HepG2 (cell line): Measurements from ENCODE around the gene MKNK1. TPM values are rescaled to one million over a fixed set of nuclear protein-coding genes. Genes with fewer than 3 reads are reported as not detected.

Source experiments
- ATAC-seq: fragments of 200-7000 bp; cut with Tn5 transposase; 3 replicates; pipeline ENCODE4 v1.9.1; 2020; ENCODE audit warnings: mild to moderate bottlenecking, moderate library complexity
- BruUV-seq: library from RNA; stranded (reverse); fragments of 400-500 nt; replicated peaks from 2 replicates; lab custom pipeline; 2021; lab: Mats Ljungman, UMichigan
- CTCF ChIA-PET: fragments of 300-600 bp; formaldehyde crosslinking; extraction: SDS; loops from one replicate; lab custom pipeline; 2021; ENCODE audit warnings: low total read pairs, inconsistent platforms, low intra/inter-chr PET ratio; lab: Yijun Ruan, JAX
- POLR2A ChIA-PET: fragments of 350-600 bp; sonication (Branson Sonifier 250); formaldehyde crosslinking; loops from one replicate; lab custom pipeline; 2020; ENCODE audit warnings: antibody characterized with exemption, inconsistent platforms; lab: Yijun Ruan, JAX
- DNase-seq: peaks from one replicate; pipeline ENCODE4 v3.0.0-alpha.2; 2015; ENCODE audit warnings: low spot score
- FAIRE-seq: peaks from 3 replicates; lab custom pipeline; 2011; peaks lifted over from hg19 to GRCh38; lab: Jason Lieb, UNC
- H2AFZ ChIP-seq: one replicate; pipeline ENCODE4 v1.6.1; 2011; ENCODE audit warnings: low read length, inconsistent platforms
- H3K27ac ChIP-seq: fragments of 300-600 bp; 3 replicates; pipeline ENCODE4 v1.8.0; 2011; ENCODE audit warnings: mixed run types, mild to moderate bottlenecking, mixed read lengths, low read length, inconsistent platforms; ENCODE audit not compliant: insufficient read depth; ENCODE audit errors: extremely low read length
- H3K27me3 ChIP-seq, 2 experiments: fragments of 200-600 bp in 1 of 2; 2 replicates in 1 of 2; 3 replicates in 1 of 2; pipeline versions ENCODE4 v1.6.0 to v1.8.0; 2011; ENCODE audit warnings: low read length in 2 of 2, mild to moderate bottlenecking in 2 of 2, moderate library complexity in 2 of 2, inconsistent platforms in 1 of 2; ENCODE audit not compliant: insufficient read depth in 2 of 2, control insufficient read depth in 1 of 2
- H3K36me3 ChIP-seq, 2 experiments: fragments of 200-600 bp in 1 of 2; replicated peaks in 1 of 2; 2 replicates in 1 of 2; 3 replicates in 1 of 2; pipeline versions ENCODE4 v1.5.1 to v1.8.0; 2011; ENCODE audit warnings: low read length in 2 of 2, inconsistent platforms in 1 of 2; ENCODE audit not compliant: insufficient read depth in 2 of 2, control insufficient read depth in 1 of 2
- H3K4me1 ChIP-seq: 2 replicates; pipeline ENCODE4 v1.5.1; 2012; ENCODE audit warnings: low read length, inconsistent platforms; ENCODE audit not compliant: insufficient read depth
- H3K4me2 ChIP-seq: 2 replicates; pipeline ENCODE4 v1.6.0; 2011; ENCODE audit warnings: low read depth, low read length, inconsistent platforms
- H3K4me3 ChIP-seq, 3 experiments: fragments of 200-600 bp in 1 of 3; sonication (generic), shearing (Covaris generic) in 1 of 3; replicated peaks in 1 of 3; 2 replicates each; pipeline ENCODE4 v1.5.1; 2011 to 2016; ENCODE audit warnings: low read length in 3 of 3, inconsistent platforms in 2 of 3, low read depth in 2 of 3, mild to moderate bottlenecking in 2 of 3, control low read depth in 1 of 3, mixed read lengths in 1 of 3; ENCODE audit not compliant: insufficient read depth in 1 of 3
- H3K79me2 ChIP-seq: one replicate; pipeline ENCODE4 v1.6.1; 2011; ENCODE audit warnings: low read length, inconsistent platforms; ENCODE audit not compliant: insufficient read depth
- H3K9ac ChIP-seq: 2 replicates; pipeline ENCODE4 v1.6.0; 2011; ENCODE audit warnings: mild to moderate bottlenecking, low read depth, low read length, inconsistent platforms; ENCODE audit not compliant: insufficient read depth
- H3K9me3 ChIP-seq: 2 replicates; pipeline ENCODE4 v1.5.1; 2012; ENCODE audit warnings: mild to moderate bottlenecking, low read length
- H4K20me1 ChIP-seq: 2 replicates; pipeline ENCODE4 v1.6.0; 2011; ENCODE audit warnings: inconsistent platforms, mild to moderate bottlenecking, low read length, moderate library complexity; ENCODE audit not compliant: insufficient read depth
- BCL6 ChIP-seq: IDR thresholded peaks from 2 replicates; pipeline ENCODE4 v1.6.1; 2016; ENCODE audit warnings: missing genetic modification reagents, missing compliant biosample characterization
- CBFB ChIP-seq: sonication (generic); formaldehyde crosslinking; IDR thresholded peaks from 2 replicates; pipeline ENCODE4 v1.4.0; 2020; ENCODE audit warnings: missing genetic modification reagents
- CBX1 ChIP-seq: IDR thresholded peaks from one replicate; pipeline ENCODE4 v1.6.1; 2016; ENCODE audit warnings: antibody characterized with exemption, low read depth
- EEA1 ChIP-seq: sonication (generic); formaldehyde crosslinking; IDR thresholded peaks from 2 replicates; pipeline ENCODE4 v1.5.1; 2020; ENCODE audit warnings: mild to moderate bottlenecking, missing genetic modification reagents, borderline replicate concordance
- HDAC1 ChIP-seq: sonication (generic); formaldehyde crosslinking; IDR thresholded peaks from 2 replicates; pipeline ENCODE4 v1.5.1; 2020; ENCODE audit warnings: mild to moderate bottlenecking, missing genetic modification reagents
- RARA ChIP-seq: IDR thresholded peaks from 2 replicates; pipeline ENCODE4 v1.6.1; 2016; ENCODE audit warnings: missing genetic modification reagents, missing compliant biosample characterization
- SP1 ChIP-seq, 2 experiments: fragments of 450-650 bp in 1 of 2; sonication (generic) in 1 of 2; formaldehyde crosslinking in 1 of 2; IDR thresholded peaks; 2 replicates each; pipeline versions ENCODE4 v1.4.0 to v1.6.1; 2016 to 2020; ENCODE audit warnings: missing genetic modification reagents in 1 of 2
- THYN1 ChIP-seq: sonication (generic); formaldehyde crosslinking; IDR thresholded peaks from 2 replicates; pipeline ENCODE4 v1.8.1; 2023; ENCODE audit warnings: low read depth, mild to moderate bottlenecking, moderate library complexity, missing genetic modification reagents, borderline replicate concordance
- ZFP36L1 ChIP-seq: sonication (generic); formaldehyde crosslinking; IDR thresholded peaks from 2 replicates; pipeline ENCODE4 v1.8.0; 2022; ENCODE audit warnings: mild to moderate bottlenecking, missing genetic modification reagents, moderate library complexity
- ZFP90 ChIP-seq: sonication (generic); formaldehyde crosslinking; IDR thresholded peaks from 2 replicates; pipeline ENCODE4 v1.8.0; 2022; ENCODE audit warnings: missing genetic modification reagents, mild to moderate bottlenecking, inconsistent platforms, borderline replicate concordance
- ZIK1 ChIP-seq: sonication (generic); formaldehyde crosslinking; IDR thresholded peaks from 2 replicates; pipeline ENCODE4 v1.5.0; 2020; ENCODE audit warnings: mild to moderate bottlenecking, low read depth, missing genetic modification reagents, borderline replicate concordance
- ZNF788 ChIP-seq: sonication (generic); formaldehyde crosslinking; IDR thresholded peaks from 2 replicates; pipeline ENCODE4 v1.5.0; 2020; ENCODE audit warnings: mild to moderate bottlenecking, missing genetic modification reagents, borderline replicate concordance
- WGBS: methylation state at CpG from one replicate; pipeline ENCODE4 v1.1.6; 2017; ENCODE audit warnings: low lambda C conversion rate; 5-methylcytosine and 5-hydroxymethylcytosine counted together
- in situ Hi-C: cut with HindIII; loops from 2 replicates; pipeline ENCODE4 v1.10.0; 2017; ENCODE audit warnings: low pct_unique_long_range_greater_than_20kb; ENCODE audit not compliant: extremely low pct_ligation_motif_present
- intact Hi-C: fragments of 100-400 bp; cut with micrococcal nuclease; formaldehyde crosslinking; loops from one replicate; pipeline ENCODE4 v1.10.0; 2022; ENCODE audit not compliant: unreplicated experiment
- polyA plus RNA-seq, 8 experiments: library from polyadenylated mRNA; depleted of rRNA in 3 of 8; stranded (reverse) in 7 of 8; unstranded in 1 of 8; fragments of >200 nt; fragmentation: Illumina TruSeq in 4 of 8; extraction: Trizol in 4 of 8; gene quantifications; 2 replicates each; pipeline versions ENCODE4 v1.2.1 to v1.2.3, GENCODE V29; 2011 to 2016; ENCODE audit warnings: low read depth in 4 of 8, missing spikeins in 1 of 8, mixed read lengths in 1 of 8; ENCODE audit not compliant: insufficient read depth in 1 of 8
- total RNA-seq, 5 experiments: library from RNA; depleted of rRNA; stranded (reverse); fragments of >200 nt; fragmentation: Illumina TruSeq; extraction: Trizol; gene quantifications; 2 replicates each; pipeline ENCODE4 v1.2.3, GENCODE V29; 2016; ENCODE audit warnings: low read depth in 1 of 5
- TF ChIP-seq, protein P1 (sequence below): sonication (generic); formaldehyde crosslinking; IDR thresholded peaks from 2 replicates; pipeline ENCODE4; 2020; ENCODE audit warnings: missing genetic modification reagents, mild to moderate bottlenecking, borderline replicate concordance
- TF ChIP-seq, protein P2 (sequence below), 2 experiments: sonication (generic) in 1 of 2; formaldehyde crosslinking in 1 of 2; IDR thresholded peaks; 2 replicates each; pipeline versions ENCODE4 v1.4.0 to v1.6.1; 2018 to 2020; ENCODE audit warnings: missing genetic modification reagents in 2 of 2, borderline replicate concordance in 1 of 2, low read depth in 1 of 2, mild to moderate bottlenecking in 1 of 2, missing biosample characterization in 1 of 2
- TF ChIP-seq, protein P3 (sequence below): sonication (generic); formaldehyde crosslinking; IDR thresholded peaks from 2 replicates; pipeline ENCODE4 v1.4.0; 2020; ENCODE audit warnings: missing genetic modification reagents

MKNK1 gene
- total and polyA plus RNA-seq, 2 of the 13 experiments (the other 11 are each of a cell fraction or from before 2014, with no cell fraction given), result 18.5 to 24.1 TPM

DNA sequence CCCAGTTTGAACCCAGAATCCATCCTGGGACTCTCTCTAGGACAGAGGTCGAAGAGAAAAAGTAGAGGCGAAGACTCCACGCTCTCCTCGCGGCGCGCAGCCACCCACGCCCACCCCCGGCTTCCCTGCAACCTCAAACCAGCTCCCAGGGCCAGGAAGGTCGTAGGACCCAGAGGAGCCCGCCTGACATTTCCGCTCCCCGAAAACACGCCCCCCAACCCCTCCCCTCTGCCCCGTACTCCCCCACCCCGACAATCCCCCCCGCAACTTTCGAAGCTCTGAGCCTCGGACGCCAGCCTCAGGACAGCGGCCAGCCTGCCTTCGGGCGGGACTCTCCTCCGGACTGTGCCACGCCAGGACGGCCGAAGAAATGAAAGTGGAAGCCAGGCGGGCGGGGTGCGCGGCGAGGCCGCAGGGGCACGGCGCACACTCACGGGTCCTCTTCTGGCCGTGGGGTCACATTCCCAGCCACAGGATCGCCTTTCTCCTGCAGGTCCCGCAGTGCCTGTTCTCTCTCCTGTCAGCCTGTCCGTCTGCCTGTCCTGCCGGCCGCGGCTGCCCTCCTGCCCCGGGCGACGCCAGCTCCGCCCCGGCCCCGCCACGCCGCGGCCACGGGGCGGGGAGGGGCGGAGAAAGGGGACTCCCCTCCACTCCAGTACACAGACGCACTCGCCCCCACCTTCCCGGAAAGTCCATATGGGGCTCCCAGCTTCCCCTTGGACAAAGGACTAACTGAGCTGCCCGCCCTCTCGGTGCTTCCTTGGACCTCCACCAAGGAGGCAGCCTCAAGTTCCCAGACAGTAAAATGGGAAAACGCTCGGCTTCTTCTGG lies 12.4 kb upstream of the MKNK1 start, which contains the start of gene MOB3C (continued):
- TF ChIP-seq, protein P1, sequence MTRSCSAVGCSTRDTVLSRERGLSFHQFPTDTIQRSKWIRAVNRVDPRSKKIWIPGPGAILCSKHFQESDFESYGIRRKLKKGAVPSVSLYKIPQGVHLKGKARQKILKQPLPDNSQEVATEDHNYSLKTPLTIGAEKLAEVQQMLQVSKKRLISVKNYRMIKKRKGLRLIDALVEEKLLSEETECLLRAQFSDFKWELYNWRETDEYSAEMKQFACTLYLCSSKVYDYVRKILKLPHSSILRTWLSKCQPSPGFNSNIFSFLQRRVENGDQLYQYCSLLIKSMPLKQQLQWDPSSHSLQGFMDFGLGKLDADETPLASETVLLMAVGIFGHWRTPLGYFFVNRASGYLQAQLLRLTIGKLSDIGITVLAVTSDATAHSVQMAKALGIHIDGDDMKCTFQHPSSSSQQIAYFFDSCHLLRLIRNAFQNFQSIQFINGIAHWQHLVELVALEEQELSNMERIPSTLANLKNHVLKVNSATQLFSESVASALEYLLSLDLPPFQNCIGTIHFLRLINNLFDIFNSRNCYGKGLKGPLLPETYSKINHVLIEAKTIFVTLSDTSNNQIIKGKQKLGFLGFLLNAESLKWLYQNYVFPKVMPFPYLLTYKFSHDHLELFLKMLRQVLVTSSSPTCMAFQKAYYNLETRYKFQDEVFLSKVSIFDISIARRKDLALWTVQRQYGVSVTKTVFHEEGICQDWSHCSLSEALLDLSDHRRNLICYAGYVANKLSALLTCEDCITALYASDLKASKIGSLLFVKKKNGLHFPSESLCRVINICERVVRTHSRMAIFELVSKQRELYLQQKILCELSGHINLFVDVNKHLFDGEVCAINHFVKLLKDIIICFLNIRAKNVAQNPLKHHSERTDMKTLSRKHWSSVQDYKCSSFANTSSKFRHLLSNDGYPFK (CRISPR knock-in tag), result no peak
- TF ChIP-seq THYN1 (CRISPR knock-in tag), result no peak
- TF ChIP-seq CBFB (CRISPR knock-in tag), result no peak
- TF ChIP-seq SP1 (IDR thresholded peaks at IDR 0.05), result no peak
- 0 out of 2 replicates have a peak, but pooled peaks have one; percentile 6 for TF ChIP-seq SP1 (CRISPR knock-in tag; IDR thresholded peaks at IDR 0.05)
- no peak; the same call in 1 of the 2 replicates for TF ChIP-seq ZFP90

DNA sequence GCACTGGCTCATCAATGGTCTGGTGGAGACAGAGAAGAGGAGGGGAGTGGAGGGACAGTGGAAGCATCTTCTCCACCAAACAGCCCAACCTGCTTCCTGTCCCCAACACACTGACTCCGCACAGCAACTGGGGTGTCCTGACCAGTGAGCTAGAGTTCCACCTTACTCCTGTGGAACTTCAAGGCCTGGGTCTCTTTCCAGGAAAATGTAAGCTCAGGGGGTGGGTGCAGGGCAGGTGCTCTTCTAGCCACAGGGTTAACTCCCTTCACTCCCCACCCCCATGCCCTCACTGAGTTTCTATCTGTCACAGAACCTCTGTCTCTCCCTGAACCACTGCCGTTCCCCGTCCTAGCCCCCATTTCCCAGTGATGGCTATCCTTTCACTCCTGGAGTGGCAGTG lies 11.7 kb upstream of the MKNK1 start:
- no peak overlapping the region for H2AFZ ChIP-seq
- intact Hi-C loops, result loop anchor here (10.0 kb wide), 1 partner anchor 49 kb away; the partner anchor contains the start of gene ATPAF1
- ChIA-PET CTCF (no interaction called here), POLR2A (interaction anchor here (1.2 to 6.2 kb wide), 3 partner anchors 11 to 577 kb away, joined by 3 to 79 read pairs (median 3); partner anchors contain the start of gene MKNK1)
- H3K27me3 ChIP-seq, result no peaks in the 10 kb centered on the region; a peak in 1 of 5 replicates
- no TSS peak for BruUV-seq
- DNase-seq (no peak), ATAC-seq (peak; percentile 6), FAIRE-seq (no peak)
- H3K79me2 ChIP-seq, result no peaks in the 10 kb centered on the region
- H3K4me2 ChIP-seq, result peak overlapping the region; percentile 94
- H3K4me3 ChIP-seq, result peak overlapping the region; percentile 59 to 83 (median 78); a peak in 5 of 6 replicates
- WGBS, result 8% methylated on average over 2 of the region's 3 CpGs
- no peaks in the 10 kb centered on the region for H3K36me3 ChIP-seq
- H4K20me1 ChIP-seq, result no peaks in the 10 kb centered on the region
- H3K4me1 ChIP-seq, result peaks cover 38% of the 10 kb centered on the region
- H3K9me3 ChIP-seq, result no peaks in the 10 kb centered on the region
- in situ Hi-C loops, result loop anchor here (5.0 kb wide), 1 partner anchor 107 kb away; no protein-coding TSS in a partner anchor
- H3K9ac ChIP-seq, result peak overlapping the region; percentile 61; the same call in 1 of the 2 replicates
- H3K27ac ChIP-seq, result no peak overlapping the region
- TF ChIP-seq, protein P2, sequence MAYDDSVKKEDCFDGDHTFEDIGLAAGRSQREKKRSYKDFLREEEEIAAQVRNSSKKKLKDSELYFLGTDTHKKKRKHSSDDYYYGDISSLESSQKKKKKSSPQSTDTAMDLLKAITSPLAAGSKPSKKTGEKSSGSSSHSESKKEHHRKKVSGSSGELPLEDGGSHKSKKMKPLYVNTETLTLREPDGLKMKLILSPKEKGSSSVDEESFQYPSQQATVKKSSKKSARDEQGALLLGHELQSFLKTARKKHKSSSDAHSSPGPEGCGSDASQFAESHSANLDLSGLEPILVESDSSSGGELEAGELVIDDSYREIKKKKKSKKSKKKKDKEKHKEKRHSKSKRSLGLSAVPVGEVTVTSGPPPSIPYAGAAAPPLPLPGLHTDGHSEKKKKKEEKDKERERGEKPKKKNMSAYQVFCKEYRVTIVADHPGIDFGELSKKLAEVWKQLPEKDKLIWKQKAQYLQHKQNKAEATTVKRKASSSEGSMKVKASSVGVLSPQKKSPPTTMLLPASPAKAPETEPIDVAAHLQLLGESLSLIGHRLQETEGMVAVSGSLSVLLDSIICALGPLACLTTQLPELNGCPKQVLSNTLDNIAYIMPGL (CRISPR knock-in tag; IDR thresholded peaks at IDR 0.05; ENCODE audit: borderline replicate concordance in 1 of 2, low read depth in 1 of 2), result no peak
- 0 out of 2 replicates have a peak, but pooled peaks have one; percentile 44 for TF ChIP-seq ZNF788 (CRISPR knock-in tag)
- no peak for TF ChIP-seq HDAC1 (CRISPR knock-in tag)
- TF ChIP-seq CBX1, result no peak
- TF ChIP-seq, protein P3, sequence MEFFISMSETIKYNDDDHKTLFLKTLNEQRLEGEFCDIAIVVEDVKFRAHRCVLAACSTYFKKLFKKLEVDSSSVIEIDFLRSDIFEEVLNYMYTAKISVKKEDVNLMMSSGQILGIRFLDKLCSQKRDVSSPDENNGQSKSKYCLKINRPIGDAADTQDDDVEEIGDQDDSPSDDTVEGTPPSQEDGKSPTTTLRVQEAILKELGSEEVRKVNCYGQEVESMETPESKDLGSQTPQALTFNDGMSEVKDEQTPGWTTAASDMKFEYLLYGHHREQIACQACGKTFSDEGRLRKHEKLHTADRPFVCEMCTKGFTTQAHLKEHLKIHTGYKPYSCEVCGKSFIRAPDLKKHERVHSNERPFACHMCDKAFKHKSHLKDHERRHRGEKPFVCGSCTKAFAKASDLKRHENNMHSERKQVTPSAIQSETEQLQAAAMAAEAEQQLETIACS (CRISPR knock-in tag), result no peak
- no peak for TF ChIP-seq ZIK1 (CRISPR knock-in tag)
- no peak for TF ChIP-seq RARA
- TF ChIP-seq ZFP36L1 (CRISPR knock-in tag), result no peak
- peak; percentile 46; the same call in 1 of the 2 replicates for TF ChIP-seq BCL6 (CRISPR knock-in tag)
- TF ChIP-seq EEA1 (CRISPR knock-in tag), result peak; percentile 18; the same call in 1 of the 2 replicates
